GOT3 (cell line): ENCODE measurements around the gene YIF1A.
"Not testable (repeated sequence)": the region's sequence is repeated elsewhere in the genome, so short reads cannot be mapped to it uniquely, and the experiment has no call there.

Experiments
- DNase-seq: peaks from one replicate; lab custom pipeline; 2025; ENCODE audit warnings: mixed read lengths; lab: John Stamatoyannopoulos, UW

YIF1A gene

DNA sequence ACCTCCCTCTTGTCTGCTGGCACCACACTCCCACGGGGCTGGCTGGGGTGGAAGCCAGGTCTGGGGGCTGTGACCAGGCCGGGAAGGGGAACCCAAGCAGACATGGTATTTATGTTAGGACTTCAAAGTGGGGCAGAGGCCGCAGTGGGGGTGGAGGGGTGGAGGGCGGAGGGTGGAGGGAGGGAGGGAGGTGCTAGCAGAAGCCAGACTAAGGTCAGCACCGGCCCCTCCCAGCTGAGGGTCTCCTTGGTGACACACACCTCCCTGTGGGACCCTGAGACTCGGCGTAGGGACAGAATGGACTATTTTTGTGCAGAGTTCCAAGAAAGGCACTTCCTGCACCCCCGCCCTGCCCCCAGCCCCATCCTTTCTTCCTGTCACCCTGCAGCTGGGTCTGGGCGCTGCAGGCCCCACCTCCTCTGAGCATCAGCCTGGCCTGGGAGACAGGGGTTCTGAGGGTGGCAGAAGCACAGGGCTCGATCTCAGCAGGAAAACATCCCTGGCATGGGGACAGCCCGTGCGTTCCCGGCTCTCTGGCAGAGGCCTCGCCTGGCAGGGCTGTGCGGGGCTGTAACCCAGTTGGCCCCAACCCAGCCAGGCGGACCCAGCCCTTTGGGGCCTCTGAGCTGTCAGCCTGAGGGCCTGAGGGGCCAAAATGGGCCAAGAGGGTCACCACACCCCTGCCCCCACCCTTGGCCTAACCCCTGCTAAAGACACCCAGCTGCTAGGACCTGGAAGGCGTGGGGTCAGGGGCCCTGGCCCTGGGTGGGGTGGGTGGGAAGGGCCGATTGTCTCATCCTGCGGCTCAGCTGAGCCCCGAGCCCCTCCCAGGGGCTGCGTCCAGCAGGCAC lies 37.5 kb upstream of the YIF1A start:
- no peak for DNase-seq

GRCh38 chr11:66325263-66325671 lies 36.3 kb upstream of the YIF1A start:
- no peak for DNase-seq

DNA sequence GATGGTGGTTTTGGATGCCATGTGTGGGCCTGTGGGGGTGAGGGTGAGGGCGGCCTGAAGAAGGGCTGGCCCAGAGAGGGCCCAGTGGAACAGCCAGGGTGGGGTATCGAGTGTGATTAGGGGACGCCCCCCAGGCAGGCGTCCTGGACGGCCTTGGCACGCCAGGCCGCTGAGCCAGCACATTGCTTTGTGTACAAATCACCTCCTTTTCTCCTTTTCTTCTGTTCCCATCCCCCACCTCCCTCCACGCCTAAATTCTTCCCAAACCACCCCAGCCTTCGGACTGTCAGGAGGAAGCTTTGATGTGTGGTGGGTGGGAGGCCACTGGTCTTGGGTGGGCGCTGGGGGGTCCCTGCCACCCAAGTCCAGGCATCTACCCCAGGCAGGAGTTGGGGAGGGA lies 35.7 kb upstream of the YIF1A start:
- no peak for DNase-seq

DNA sequence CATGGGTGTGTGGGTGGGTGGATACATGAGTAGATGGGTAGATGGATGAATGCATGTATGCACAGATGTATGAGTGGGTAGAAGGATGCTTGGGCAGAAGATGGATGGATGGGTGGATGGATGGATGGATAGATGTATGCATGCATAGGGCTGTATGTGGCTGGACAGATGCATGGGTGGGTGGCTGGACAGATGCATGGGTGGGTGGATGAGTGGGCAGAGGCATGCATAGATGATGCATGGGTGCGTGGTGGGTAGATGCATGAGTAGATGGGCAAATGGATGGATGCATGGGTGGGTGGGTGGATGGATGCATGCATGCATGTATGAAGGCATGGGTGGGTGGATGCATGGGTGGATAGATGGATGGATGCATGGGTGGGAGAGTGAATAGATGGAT lies 34.7 kb upstream of the YIF1A start:
- DNase-seq = no peak

DNA sequence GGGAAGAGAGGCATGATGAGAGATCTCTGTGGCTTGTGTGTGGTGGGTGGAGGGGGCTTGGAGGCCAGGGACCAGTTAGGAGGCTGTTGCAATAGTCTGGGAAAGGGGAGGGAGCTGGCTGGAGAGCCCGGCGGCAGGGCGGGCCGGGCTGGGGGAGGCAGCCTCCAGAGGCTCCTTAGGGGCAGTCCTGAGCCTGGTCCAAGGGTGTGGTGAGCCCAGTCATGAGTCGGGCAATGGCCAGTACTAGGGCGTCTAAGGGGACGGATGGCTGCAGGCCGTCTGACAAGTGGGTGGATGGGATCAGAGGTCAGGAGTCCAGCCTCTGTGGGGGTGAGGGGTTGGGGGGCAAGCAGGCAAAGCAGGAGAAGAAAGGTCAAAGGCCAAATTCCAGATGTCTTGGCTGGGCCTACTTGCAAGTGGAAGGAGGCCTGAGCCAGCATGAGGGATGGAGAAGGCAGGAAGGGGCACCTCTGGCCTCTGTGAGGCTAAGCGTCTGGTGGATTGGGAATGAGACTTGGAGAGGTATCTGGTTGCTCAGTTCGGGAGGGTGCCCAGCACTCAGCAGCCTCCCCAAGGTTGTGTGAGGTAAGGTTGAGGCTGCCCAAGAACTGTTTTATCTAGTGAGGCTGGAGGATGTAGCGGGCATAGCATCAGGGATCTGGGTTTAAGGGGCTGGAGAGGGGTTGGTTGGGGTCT lies 33.9 kb upstream of the YIF1A start:
- DNase-seq = peak; percentile 23

DNA sequence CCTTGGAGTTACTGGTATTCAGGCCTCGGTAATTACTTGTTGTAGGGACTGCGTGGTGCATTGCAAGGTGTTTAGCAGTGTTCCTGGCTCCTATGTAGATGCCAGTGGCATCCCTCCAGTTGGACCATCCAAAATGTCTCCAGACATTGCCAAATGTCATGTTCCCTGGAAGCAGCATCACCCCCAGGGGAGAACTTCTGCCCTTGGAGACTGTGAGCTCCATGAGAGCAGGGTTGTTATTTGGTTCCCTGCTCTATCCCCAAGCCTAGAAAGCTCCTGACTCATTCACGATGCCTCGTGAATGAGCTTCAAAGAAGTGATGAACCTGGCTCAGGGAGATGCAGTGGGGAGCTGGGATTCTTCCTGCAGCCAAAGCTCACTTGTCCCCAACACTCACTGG lies 32.7 kb upstream of the YIF1A start:
- no peak for DNase-seq

GRCh38 chr11:66320748-66321147 lies 31.8 kb upstream of the YIF1A start:
- DNase-seq = not testable (repeated sequence)

- DNase-seq = not testable (repeated sequence)
Observed at GRCh38 chr11:66320289-66320688, 31.3 kb upstream of the YIF1A start.

DNA sequence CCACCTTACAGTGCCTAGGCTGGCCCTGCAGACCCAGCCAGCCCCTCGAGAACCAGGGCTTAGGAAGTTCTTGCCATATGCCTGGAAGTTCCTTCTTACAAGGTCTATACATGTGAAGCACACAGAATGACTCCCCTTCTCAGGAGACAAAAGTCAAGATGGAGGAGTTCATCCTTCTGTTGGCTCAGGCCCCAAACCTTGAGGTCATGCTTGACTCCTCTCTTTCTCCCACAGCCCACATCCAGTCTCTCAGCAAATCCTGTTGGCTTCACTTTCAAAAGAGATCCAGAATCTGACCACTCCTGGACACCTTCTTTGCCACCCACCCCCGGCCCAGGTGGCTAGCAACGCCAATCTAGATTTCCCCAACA lies 29.6 kb upstream of the YIF1A start:
- no peak for DNase-seq

GRCh38 chr11:66317723-66318599 lies 29.0 kb upstream of the YIF1A start:
- peak; percentile 20 for DNase-seq

DNA sequence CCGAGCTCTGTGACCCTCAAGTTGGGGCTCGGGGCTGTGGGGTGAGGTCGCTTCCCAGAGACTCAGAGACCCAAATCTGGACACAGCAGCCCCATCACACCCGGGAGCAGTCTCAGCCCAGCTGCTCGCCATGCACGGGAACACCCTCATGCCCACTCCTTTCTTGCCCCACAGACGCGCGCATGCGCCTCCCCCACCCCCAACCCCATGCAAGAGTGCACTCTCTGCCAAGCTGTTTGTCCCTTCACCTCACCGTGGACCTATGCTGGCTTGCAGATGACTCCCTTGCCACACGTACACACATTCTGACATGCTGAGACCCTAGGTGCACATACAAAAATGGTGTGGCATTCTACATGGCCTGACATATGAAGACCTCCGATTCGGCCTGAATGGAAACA lies 28.4 kb upstream of the YIF1A start:
- no peak for DNase-seq

DNA sequence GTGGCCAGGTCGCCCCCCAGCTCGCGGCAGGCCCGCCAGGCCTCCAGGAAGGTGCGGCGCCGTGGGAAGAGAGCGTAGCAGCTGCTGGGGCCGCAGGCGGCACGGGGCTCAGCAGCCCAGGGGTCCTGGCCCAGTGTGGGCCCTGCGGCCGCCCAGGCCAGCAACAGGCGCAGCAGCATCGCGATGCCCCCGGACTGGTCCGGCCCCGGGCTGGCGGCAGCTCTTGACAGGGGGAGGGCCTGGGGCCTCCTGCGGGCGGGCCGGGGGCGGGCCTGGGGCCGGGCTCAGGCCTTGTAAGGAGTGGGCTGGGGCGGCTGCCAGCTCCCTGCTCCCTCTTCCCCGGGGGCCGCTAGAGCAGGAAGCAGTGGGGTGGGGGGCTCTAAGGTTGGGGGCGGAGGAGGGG lies 27.9 kb upstream of the YIF1A start, which contains the start of gene CD248:
Gene CD248 (minus strand): TSS at position 196 of the 403 bp plus-strand sequence. CDS start 17 bp downstream, at position 179.
- peak; percentile 39 for DNase-seq

GRCh38 chr11:66315921-66316811 lies 27.2 kb upstream of the YIF1A start:
- no peak for DNase-seq

- DNase-seq = no peak
Observed at GRCh38 chr11:66315498-66315885, 26.5 kb upstream of the YIF1A start.

- no peak for DNase-seq
Observed at GRCh38 chr11:66314561-66315497, 25.9 kb upstream of the YIF1A start.

- DNase-seq = no peak
Observed at GRCh38 chr11:66314186-66314501, 25.2 kb upstream of the YIF1A start.

GRCh38 chr11:66313321-66314185 lies 24.6 kb upstream of the YIF1A start:
- DNase-seq = no peak

GRCh38 chr11:66312549-66313320 lies 23.8 kb upstream of the YIF1A start:
- DNase-seq = peak; percentile 98
